Measurements from ENCODE around the gene RFX4.
A peak's percentile ranks its signal among the peaks of the same experiment; 100 is the strongest.
"Not testable (repeated sequence)": the region's sequence is repeated elsewhere in the genome, so short reads cannot be mapped to it uniquely, and the experiment has no call there.

The RFX4 gene

DNA sequence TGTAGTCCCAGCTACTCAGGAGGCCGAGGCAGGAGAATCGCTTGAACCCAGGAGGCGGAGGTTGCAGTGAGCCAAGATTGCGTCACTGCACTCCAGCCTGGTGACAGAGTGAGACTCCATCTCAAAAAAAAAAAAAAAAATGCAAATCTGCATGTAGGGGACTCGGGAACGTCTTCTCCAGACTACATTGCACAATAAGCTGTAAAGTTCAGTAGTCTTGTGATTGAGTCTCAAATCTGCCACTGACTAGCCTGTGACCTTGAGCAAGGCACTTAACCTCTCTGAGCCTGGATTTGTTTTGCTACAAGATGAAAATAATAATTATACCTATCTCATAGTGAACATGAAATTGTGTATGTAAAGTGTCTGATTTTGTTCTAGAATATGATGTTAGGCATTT lies 109.2 kb downstream of the RFX4 start:
- DNase-seq, result not testable (repeated sequence)

DNA sequence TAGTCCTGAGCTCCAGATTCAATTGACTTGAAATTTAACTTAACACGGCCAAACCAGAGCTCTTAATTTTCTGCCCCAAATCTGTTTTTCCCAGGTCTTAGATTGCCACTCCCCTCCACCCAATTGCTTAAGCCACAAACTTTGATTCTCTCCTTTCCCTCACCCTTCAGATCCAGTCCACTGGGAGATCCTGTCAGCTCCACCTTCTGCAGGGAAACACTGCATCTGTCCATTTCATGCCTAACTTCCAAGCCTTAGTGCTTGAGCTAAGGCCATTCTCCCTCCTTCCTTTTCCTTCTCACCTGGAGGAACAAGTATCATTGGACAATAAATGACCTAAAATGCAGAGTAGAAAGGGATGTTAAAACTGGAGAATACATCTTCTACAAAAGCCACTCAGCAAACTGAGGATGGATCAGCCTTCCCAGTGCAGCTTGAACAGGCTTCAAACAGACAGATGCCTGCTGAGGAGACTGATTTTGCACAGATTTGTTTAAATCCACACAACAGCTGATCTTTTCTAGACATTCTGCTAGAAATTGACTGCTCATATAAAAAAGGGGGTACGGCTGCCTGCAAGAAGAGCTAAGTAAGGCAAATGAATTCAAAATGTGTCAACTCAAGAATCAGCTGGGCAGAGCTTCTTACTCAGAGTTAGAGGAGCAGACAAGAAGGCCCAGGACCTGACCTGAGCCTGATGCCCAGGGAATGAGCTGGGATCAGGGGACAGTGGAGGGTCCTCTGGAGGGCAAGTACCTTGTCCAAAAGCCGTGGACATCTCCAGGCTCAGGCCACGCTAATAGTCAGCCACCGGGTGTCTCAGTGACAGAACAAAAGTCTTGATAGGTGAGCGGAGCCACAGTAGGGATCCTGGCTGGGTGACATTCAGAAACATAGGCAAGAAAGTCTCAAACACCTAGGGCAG lies 110.4 kb downstream of the RFX4 start:
- no peak for DNase-seq

DNA sequence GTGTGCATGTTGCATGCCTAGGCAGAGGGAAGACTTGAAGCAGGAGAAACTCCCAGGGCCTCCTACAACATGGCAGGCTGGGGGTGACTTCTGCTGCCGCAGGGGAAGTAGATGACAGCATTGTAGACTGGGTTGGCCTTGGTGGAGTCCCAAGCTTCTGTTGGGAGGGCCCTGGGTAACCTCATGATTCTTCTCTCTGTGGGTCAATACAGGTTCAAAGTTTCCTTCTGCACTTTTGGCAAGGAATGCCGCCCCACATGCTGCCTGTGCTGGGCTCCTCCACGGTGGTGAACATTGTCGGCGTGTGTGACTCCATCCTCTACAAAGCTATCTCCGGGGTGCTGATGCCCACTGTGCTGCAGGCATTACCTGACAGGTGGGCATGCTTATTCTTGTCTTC lies 113.3 kb downstream of the RFX4 start:
- no peak for DNase-seq

DNA sequence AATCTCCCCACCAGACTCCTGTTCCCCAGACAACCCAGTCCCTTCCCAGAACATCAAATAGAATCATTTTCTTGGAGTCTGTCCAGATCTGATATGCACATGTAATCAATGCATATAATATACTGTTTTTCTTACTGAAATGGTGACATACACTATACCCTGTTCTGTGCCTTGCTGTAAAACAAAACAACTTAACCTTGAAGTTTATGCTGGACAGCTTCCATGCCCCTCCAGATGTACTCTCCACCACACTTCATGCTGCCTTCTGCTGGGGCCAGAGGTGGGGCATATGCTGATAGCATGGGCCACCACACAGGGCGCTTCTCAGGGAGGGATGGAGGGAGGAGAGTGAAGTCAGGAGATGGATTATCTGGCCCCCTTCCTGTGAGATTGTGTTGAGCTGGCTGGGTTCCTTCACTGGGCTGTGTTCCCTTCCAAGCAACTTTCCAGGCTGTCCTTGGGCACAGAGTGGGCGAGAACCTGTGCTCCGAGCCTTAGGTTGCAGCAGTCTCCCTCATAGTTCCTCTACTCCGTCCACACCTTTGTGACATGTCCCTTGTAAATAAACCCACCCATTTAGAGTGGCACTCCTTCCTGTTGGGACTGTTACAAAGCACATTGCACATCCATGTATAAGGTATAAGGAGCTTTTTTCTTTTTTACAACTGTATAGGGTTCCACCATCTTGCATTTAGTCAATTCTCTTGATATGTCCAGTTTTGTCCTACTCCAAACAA lies 114.0 kb downstream of the RFX4 start:
- no peak for DNase-seq

DNA sequence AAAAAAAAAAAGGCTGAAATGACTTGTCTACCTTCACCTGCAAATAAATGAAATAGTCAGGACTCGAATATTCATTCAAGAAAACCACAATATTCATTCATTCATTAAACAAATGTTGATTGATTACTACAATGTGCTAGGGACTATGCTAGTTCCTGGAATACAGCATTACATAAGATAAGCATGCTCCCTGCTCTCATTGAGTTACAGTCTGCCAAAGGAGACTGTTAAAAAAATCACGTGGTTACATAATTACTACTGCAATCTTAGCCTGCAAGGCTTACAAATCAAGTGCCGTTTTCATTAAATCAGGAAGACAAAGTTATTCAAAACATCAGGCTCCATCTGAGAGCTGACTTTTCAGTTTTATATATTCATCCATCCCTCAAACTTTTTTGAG lies 121.3 kb downstream of the RFX4 start:
- no peak for DNase-seq

DNA sequence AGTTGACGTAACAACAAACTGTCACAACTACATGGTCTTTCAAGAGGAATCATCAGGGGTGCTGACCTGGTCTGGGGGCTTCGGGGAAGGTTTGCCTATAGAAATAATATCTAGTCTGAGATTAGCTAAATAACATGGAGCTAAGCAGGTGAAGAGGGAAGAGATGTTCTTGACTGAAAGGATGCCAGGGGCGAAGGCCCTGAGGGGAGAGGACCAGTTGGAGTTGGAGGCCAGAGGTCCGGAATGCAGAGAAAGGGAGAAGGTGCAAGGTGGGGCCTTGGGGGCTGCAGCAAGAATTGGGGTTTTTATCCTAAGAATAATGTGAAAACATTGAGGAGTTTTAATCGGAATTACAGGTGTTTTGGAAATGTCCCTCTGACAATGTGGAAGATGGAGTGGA lies 123.2 kb downstream of the RFX4 start:
- DNase-seq, result no peak

DNA sequence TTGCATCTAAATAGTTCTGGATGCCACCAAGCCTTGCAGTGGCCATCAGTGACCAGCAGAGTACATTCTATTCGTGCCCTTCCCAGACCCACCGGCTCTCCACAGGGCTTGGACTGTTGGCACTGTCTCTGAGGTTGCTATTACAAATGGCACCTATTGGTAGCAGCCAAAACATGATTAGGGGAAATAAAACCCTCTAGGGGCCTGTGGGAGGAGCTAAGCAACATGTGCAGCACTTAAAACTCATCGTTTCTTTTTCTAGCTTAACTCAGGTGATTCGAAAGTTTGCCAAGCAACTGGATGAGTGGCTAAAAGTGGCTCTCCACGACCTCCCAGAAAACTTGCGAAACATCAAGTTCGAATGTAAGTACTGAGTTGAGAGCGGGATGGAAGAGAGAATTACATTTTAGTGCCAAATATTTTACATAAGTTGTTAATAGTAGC lies 126.3 kb downstream of the RFX4 start:
- no peak for DNase-seq

DNA sequence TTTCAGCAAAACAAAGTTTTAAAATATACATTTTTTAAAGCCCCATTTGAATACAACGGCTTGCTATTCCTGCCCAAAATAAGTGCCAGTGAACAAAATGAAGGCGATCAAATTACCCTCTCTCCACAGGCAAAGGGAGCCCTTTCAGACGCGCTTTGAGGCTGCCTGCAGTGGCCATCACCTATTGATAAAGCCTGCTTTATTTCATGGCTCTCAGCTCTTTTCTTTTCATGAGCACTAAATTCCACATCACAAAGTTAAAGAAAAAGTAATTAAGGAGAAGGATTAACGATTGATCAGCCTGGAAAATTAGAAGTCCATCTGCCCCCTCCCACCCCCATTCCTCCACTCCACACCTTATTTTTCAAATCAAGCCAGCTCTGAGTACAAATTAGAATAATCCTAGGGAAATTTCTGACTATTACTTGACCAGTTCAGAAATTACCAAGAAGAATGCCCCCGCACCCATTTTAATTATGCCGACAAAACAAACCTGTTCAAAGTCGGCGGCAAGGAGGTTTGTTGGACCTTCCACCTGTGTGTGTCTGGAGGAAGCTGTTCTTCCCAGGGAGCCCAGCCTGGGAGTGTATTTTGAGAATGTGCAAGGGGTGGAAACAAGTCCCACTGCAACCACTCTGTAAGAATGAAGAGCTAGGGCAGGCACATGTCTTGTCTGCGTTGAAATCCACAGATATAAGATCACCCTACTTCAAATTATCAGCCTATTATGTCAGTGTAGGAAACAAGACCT lies 127.5 kb downstream of the RFX4 start:
- DNase-seq, result no peak

DNA sequence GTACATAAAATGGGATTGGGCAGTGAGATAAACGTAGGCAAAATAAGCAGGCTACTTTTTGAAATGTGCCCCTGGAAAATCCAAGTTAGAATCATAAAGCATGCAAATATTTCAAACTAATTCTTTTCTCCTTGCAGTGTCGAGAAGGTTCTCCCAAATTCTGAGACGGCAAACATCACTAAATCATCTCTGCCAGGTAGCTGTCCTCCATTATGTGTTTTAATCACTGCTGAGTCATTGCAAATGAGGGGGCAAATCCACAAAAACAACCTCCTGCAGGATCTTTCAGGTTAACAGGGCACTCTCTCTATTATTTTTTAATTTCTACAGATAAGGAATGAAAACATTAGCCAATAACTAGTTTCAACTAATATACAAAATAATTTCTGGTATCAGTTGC lies 128.5 kb downstream of the RFX4 start:
- DNase-seq, result no peak

DNA sequence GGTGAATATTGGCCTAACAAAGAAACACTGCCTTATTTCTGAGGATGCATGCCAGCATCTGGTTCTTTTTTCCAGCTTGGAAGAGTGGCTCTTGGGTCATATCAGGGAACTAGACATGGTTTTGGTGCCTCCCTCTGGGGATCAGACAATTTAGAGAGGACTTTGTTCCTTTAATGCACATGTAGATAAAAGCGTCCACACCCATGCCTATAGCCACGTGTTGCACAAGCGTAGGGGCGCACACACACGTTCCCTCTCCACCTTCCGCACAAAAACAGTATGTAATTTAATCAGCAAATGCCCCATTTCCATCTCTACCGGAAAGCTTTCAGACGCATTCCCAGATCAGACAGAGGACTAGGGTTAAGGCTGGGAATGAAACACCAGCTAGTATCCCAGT lies 130.0 kb downstream of the RFX4 start:
- DNase-seq, result no peak

DNA sequence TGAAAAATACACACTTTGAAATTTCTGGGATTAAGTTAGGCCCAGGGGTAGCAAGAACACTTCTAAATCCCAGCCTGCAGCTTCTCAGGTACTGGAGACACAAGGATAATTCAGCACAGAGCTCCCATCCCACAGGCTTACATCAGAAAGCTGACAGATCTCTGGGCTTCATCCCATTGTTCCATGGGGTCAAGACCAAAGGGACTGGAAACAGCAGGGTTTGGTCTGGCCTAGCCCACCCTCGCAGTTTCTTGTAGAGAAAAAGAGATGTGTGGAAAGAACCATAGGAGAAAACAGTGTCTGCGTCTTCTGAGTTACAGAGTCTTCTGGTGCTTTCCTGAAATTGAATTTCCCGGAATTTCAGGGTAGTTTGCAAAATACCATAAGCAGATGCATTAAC lies 132.1 kb downstream of the RFX4 start:
- DNase-seq, result no peak

DNA sequence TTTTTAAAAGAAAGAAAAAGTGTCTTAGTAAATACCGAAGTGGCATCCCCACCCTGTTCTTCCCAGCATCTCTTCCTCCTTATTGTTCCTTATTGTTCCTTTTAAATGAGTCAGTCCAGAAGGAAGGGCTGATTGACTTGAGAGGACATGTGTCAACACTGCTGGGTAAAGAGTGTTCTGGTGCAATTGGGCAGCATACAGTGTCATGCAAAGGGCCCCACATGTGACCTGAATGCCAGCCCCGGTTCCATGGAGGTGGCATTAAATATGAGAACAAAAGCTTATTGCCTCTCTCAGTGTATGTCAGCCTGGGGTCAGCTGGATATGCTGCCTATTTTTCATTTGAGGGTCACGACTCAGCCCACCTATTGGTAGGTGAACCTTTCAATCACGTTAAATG lies 132.8 kb downstream of the RFX4 start:
- no peak for DNase-seq

DNA sequence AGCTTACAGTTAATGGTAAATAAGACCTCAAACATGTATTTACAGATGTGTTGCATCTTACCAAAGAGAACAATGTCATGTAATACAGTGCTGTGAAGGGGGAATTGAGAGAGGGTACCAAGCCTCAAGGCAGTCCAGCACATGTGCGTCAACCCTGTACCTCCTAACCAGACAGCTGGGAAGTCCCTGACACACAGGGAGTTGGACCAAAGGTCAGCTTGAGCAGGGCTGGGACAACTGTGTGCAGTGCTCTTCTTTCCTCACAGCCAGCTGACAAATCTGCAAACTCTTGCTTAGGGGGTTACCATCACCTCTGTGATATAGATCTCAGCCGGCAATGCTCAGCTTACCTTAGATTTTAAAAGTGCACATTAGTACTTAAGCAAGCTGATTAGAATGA lies 134.9 kb downstream of the RFX4 start:
- DNase-seq, result no peak

DNA sequence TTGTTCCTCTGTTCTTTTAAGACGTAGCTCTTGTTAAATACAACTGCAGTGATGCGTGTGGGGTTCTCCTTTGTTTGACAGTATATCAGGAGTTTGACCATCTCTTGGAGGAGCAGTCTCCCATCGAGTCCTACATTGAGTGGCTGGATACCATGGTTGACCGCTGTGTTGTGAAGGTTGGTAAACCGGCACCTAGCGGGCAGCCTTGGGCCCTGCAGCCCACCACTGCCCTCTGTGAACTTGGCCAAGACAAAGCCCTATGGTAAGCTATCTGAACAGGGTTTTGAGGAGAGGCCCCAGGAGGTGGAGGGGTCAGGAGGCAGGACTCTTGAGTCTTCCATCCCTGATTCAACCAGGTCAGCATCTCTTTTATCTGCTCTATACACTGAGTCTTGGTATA lies 137.1 kb downstream of the RFX4 start:
- DNase-seq, result no peak

DNA sequence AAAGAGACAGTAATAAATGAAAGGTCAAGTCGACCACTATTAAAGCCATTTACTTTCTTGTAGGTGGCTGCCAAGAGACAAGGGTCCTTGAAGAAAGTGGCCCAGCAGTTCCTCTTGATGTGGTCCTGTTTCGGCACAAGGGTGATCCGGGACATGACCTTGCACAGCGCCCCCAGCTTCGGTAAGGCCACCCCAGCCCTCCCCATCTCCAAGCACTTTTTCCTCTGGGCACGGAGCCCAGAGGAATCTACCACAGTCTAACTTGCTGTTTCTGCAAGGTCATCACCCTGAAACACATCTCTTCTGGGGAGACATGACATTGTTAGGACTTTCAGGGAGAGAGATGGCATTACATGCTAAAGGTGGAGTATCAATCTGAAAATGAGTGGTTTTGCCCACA lies 137.9 kb downstream of the RFX4 start:
- DNase-seq, result no peak

DNA sequence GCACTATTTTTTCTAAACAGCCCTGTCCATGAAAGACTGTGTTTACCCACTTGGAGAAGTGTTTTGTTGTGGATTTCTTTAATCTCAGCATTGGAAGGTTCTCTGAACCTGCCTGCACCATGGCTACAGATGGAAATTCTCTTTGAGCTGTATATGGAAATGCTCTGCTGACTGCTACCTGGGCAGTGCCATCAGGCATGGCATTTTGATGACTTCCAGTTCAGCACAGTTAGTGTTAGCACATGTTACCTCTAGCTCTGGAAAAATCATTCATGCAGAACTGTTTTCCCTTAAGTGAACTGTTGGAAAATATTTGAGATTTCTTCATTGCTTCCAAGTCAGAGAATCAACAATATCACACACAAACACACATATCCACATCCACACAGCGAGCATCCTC lies 139.1 kb downstream of the RFX4 start:
- no peak for DNase-seq

DNA sequence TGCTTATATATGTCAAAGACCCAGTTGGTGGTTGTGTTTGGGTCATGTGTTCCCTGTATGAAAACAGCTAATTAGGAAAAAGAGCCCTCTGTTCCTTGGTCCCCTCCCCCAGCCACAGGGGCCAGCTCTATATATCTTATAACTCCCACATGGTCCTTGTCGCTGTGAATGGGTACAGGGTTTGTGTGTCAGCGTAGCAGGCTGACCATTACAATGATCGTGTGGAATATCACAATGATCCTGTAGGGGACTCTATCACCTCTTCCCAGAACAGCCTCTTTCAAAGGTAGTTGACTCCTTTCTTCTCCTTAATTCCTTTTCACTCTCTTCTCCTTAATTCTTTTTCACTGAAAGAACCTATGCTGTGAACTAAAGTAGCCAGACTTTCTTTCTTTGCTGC lies 140.0 kb downstream of the RFX4 start:
- no peak for DNase-seq

DNA sequence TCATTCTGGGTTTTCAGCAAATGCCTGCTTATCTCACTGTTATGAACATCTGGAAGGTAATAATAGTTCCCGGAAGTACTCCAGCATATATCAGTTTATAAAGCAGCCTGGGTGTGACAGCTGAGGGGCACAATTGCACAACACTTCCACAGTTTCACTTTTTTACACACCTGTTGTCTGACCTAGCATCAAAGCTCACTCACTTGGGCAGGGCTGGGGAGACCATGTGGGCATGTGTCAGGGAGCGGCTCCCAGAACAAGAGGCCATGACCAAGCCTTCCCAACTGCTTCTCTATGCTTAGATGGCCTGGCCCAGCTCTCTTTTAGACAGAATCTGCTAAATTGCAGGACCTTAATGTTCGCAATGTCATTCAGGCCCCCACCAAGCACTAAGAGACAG lies 140.6 kb downstream of the RFX4 start:
- no peak for DNase-seq

DNA sequence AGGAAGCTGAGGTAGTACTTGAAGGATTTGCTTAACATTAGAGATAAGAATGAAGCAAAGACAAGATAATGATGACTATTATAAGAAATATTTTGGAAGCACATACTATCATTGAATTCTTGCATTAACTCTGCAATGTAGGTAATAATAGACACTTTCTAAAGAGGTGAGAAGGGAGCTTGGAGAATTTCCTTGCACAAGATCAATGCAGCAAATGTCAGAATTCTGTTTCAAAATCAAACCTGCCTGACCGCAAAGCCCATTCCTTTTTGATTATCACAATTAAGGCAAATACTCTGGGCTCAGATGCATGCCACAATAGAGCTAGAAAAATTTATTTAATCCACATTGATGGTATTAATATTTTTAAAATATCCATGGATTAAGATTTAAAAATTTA lies 141.3 kb downstream of the RFX4 start:
- no peak for DNase-seq

DNA sequence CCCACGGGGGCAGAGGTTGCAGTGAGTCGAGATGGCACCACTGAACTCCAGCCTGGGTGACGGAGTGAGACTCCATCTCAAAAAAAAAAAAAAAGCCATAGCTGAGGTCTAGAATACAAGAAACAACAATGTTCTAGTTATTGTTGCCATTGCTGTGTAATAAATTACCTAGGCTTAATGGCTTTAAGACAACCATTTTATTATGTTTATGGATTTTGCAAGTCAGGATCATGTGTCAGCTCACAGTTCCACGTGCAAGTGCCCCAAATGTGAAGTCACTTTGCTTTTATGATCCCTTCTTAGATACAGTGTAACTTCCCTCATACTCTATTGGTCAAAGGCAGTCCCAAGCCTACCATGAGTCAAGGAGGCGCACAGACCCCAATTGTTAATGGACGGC lies 142.1 kb downstream of the RFX4 start:
- DNase-seq, result no peak

DNA sequence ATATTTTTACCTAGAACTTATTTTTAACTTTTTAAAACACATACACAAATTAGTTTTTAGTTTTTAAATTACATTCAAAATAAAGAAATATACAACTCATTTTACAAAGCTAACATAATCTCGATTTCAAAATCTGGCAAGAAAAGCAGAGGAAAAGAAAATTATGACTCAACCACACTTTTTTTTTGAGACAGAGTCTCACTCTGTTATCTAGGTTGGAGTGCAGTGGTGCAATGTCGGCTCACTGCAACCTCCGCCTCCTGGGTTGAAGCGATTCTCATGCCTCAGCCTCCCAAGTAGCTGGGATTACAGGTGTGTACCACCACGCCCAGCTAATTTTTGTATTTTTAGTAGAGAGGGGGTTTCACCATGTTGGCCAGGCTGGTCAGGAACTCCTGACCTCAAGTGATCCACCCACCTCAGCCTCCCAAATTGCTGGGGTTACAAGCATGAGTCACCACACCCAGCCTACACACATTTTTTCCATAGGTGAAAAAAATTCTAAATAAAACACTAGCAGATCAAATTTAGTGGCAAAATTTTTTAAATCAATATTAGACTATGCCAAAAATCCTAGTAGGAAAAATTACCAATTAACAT lies 143.9 kb downstream of the RFX4 start:
- DNase-seq, result not testable (repeated sequence)

DNA sequence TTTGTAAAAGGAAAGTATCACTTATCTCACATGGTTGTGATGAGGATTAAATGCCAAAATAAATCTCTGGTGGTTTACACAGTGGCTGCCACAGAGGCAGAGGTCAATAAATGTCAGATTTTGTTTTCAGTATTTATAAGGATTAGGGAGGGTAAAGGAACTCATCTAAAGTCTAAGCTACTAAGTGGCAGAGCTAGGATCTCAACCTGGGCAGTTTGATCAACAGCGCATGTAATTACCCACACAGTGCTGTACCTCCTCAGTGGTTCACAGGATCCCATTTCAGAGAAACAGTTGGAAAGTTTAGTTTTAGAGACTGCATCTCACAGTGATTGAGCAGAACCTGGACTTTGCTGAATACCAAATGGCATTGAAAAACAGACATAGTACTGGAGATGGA lies 146.8 kb downstream of the RFX4 start:
- DNase-seq, result peak; percentile 22

DNA sequence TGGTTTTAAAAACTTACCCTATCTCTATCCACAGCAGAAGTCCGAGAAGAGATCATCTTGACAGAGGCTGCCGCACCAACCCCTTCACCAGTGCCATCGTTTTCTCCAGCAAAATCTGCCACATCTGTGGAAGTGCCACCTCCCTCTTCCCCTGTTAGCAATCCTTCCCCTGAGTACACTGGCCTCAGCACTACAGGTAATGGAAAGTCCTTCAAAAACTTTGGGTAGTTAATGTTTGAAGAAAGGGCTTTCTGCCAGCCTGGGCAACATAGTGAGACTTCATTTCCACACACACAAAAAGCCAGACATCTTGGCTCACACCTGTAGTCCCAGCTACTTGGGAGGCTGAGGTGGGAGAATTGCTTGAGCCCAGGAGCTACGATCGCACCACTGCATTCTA lies 150.1 kb downstream of the RFX4 start:
- DNase-seq, result no peak

Data from right kidney (tissue), 1 donor.